Activated CD8-positive, alpha-beta T cell treated with anti-CD3 and anti-CD28 coated beads for 36 hours (primary cell): ENCODE results near the gene AUTS2. TPM values are rescaled to one million over a fixed set of nuclear protein-coding genes. Genes with fewer than 3 reads are reported as not detected.

Experiments
- ATAC-seq: fragments of 200-7000 bp; cut with Tn5 transposase; one replicate; pipeline ENCODE4 v1.10.0; 2021; ENCODE audit warnings: mild to moderate bottlenecking, moderate library complexity
- CTCF ChIA-PET: fragments of 350-600 bp; sonication (Branson Sonifier 250); formaldehyde crosslinking; loops from one replicate; lab custom pipeline; 2021; ENCODE audit warnings: antibody characterized with exemption; lab: Charles Lee
- POLR2A ChIA-PET: fragments of 350-600 bp; sonication (Branson Sonifier 250); formaldehyde crosslinking; loops from one replicate; lab custom pipeline; 2021; ENCODE audit warnings: antibody characterized with exemption; lab: Charles Lee
- DNase-seq: peaks from one replicate; pipeline ENCODE4 v3.0.0-alpha.2; 2020
- H3K27ac Mint-ChIP-seq: one replicate; pipeline ENCODE4 v1.8.0; 2021; ENCODE audit warnings: mild to moderate bottlenecking, mixed read lengths
- H3K27me3 Mint-ChIP-seq: one replicate; pipeline ENCODE4 v1.8.0; 2021; ENCODE audit warnings: mixed read lengths
- H3K36me3 Mint-ChIP-seq: one replicate; pipeline ENCODE4 v1.8.0; 2021; ENCODE audit warnings: low read depth, mixed read lengths
- H3K4me1 Mint-ChIP-seq: one replicate; pipeline ENCODE4 v1.8.0; 2021; ENCODE audit warnings: low read depth, mixed read lengths
- H3K4me3 Mint-ChIP-seq: one replicate; pipeline ENCODE4 v1.8.0; 2021; ENCODE audit warnings: mild to moderate bottlenecking, moderate library complexity, mixed read lengths
- H3K9me3 Mint-ChIP-seq: one replicate; pipeline ENCODE4 v1.8.0; 2021; ENCODE audit warnings: mixed read lengths
- CTCF ChIP-seq: fragments of 200-600 bp; IDR thresholded peaks from one replicate; pipeline ENCODE4 v1.8.0; 2022; ENCODE audit warnings: antibody characterized with exemption, mild to moderate bottlenecking
- intact Hi-C: fragments of 100-400 bp; cut with micrococcal nuclease; formaldehyde crosslinking; loops from one replicate; pipeline ENCODE4 v1.10.0; 2022
- total RNA-seq, 2 experiments: library from RNA; stranded (reverse); gene quantifications; one replicate each; pipeline ENCODE4 v1.2.3, GENCODE V29; 2021

The AUTS2 gene
- total RNA-seq, 2 experiments from 2014 or later = 3.1 to 3.3 TPM

GRCh38 chr7:69910150-69910549, 311.9 kb downstream of the AUTS2 start:
- H3K4me3 Mint-ChIP-seq = no peak overlapping the region
- no peaks in the 10 kb centered on the region for H3K9me3 Mint-ChIP-seq
- intact Hi-C loops = no loop called here
- DNase-seq (no peak), ATAC-seq (no peak)
- no peak for TF ChIP-seq CTCF
- H3K36me3 Mint-ChIP-seq = no peaks in the 10 kb centered on the region
- H3K27me3 Mint-ChIP-seq = no peaks in the 10 kb centered on the region
- ChIA-PET CTCF (no interaction called here), POLR2A (no interaction called here)
- H3K27ac Mint-ChIP-seq = no peak overlapping the region
- H3K4me1 Mint-ChIP-seq = peaks cover 6% of the 10 kb centered on the region

DNA sequence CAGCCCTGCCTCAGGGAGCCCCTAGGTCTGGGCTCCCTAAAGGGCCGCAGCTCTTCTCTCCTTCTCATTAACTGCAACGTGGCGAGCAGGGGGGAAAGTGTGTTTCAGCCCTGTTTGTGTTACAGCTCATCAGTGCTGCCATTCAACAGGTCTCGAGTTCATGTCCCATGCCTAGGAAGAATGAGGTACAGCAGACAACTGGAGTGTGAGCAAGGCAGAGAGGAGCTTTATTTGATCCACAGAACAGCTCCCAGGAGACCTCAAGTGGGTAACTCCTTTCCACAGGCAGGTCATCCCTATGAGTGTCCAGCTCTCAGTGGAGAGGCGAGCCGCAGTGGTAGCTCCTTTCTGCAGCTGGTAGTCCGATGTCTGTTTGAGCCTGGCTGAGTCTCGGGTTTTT, 313.1 kb downstream of the AUTS2 start:
- TF ChIP-seq CTCF = no peak

DNA sequence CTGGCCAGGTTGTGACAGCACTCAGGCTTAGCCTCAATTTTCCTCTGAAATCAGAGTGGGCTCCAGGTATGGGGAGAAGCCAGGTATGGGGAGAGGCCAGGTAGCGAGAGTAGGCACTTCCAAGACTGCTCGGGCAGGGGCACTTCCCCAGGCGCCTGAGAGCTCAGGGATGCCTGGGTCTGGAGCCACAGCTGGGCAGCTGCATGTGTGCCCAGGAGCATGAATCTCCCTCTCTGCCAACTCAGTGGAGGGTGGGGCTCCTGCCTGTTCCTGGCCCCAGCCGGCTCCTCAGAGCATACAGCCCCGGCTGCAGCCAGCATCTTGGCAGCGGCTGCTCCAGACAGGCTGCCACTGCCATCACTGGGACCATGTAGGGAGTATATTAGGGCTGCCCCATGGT, 313.9 kb downstream of the AUTS2 start:
- DNase-seq (no peak), ATAC-seq (no peak)
- no peak for TF ChIP-seq CTCF
- ChIA-PET POLR2A (no interaction called here), CTCF (no interaction called here)
- Mint-ChIP-seq H3K27me3 (no peaks in the 10 kb centered on the region), H3K4me1 (no peaks in the 10 kb centered on the region), H3K4me3 (no peak overlapping the region), H3K27ac (no peak overlapping the region), H3K36me3 (no peaks in the 10 kb centered on the region), H3K9me3 (no peaks in the 10 kb centered on the region)
- intact Hi-C loops = no loop called here

More for the DNA sequence above, 313.1 kb downstream of the AUTS2 start:
- H3K4me3 Mint-ChIP-seq = no peak overlapping the region
- DNase-seq (no peak), ATAC-seq (no peak)
- ChIA-PET POLR2A (no interaction called here), CTCF (no interaction called here)
- intact Hi-C loops = no loop called here
- H3K27ac Mint-ChIP-seq = no peak overlapping the region
- peaks cover 2% of the 10 kb centered on the region for H3K4me1 Mint-ChIP-seq
- no peaks in the 10 kb centered on the region for H3K27me3 Mint-ChIP-seq
- no peaks in the 10 kb centered on the region for H3K9me3 Mint-ChIP-seq
- H3K36me3 Mint-ChIP-seq = no peaks in the 10 kb centered on the region

DNA sequence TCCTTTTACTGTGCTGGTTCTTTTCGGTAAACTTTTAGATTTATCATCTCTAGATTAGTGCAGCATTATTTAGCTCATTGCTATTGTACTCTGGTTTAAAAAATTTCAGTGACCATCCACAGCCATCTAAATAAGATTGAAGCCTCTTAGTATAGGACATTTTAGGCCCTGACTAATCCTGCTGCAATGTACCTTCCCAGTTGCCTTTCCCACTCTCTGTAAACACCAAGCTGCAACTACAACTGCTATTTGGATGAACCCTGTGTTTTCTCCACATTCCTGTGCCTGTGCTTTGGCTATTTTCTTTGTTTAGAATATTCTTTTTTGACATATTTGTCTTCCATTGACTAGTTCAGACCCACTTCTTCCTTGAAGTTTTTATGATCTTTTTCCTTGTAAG, 314.6 kb downstream of the AUTS2 start:
- no peak overlapping the region for H3K27ac Mint-ChIP-seq
- intact Hi-C loops = no loop called here
- no peaks in the 10 kb centered on the region for H3K27me3 Mint-ChIP-seq
- no peaks in the 10 kb centered on the region for H3K4me1 Mint-ChIP-seq
- CTCF ChIA-PET = no interaction called here
- no peaks in the 10 kb centered on the region for H3K36me3 Mint-ChIP-seq
- H3K9me3 Mint-ChIP-seq = no peaks in the 10 kb centered on the region
- no peak overlapping the region for H3K4me3 Mint-ChIP-seq
- ATAC-seq = no peak
- no peak for TF ChIP-seq CTCF
- POLR2A ChIA-PET = no interaction called here
- no peak for DNase-seq

DNA sequence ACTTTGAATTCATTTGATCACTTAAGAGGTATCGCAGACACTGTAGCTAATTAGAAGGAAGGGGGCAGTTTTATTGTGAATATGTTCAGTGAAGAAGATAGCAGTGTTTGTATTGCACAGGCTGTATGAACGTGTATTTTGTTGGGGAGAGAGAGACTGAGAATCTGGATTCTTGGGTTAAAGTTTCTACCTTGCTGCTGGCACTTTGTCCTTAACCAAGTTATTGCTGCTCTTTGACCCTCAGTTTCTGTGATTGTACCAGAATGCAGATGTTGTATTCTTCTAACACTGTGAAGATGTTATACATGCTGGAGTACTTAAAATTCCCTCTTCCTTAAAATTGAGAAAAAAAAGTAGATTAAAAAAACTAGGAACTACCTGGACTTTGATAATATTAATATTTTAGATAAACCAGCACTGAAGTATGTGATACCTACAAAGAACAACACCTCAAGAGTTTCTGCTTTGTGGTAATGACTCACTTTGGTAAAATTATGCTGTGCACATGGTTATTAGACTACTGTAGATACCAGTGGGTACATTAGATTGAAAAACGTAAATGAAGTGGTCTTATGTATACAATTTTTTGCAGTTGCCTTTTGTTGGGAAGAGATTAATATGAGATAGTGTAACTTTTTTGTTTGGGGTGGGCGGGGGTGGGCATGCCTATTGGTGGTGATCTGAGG, 321.3 kb downstream of the AUTS2 start:
- no peak for TF ChIP-seq CTCF
- CTCF ChIA-PET = no interaction called here
- POLR2A ChIA-PET = no interaction called here
- no peaks in the 10 kb centered on the region for H3K4me1 Mint-ChIP-seq
- ATAC-seq (no peak), DNase-seq (no peak)
- no peak overlapping the region for H3K4me3 Mint-ChIP-seq
- H3K36me3 Mint-ChIP-seq = no peaks in the 10 kb centered on the region
- H3K27me3 Mint-ChIP-seq = peaks cover 3% of the 10 kb centered on the region
- H3K27ac Mint-ChIP-seq = no peak overlapping the region
- intact Hi-C loops = no loop called here
- H3K9me3 Mint-ChIP-seq = no peaks in the 10 kb centered on the region
